ENCODE results near the gene ACHE.

DNA sequence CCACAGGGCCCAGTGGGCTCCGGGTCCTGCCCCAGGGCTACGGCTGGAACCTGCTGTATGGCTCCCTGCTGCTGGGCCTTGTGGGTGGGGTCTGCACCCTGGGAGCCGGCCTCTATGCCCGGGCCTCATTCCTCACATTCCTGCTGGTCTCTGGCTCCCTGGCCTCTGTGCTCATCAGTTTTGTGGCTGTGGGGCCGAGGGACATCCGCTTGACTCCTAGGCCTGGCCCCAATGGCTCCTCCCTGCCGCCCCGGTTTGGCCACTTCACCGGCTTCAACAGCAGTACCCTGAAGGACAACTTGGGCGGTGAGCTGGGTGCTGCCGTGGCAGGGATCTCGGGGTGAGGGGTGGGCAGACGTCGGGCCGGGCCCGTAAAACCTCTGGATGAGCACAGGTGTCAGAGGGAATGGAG, 38.8 kb downstream of the ACHE start:
- no peak for TF ChIP-seq TCF4 (CRISPR knock-in tag; IDR thresholded peaks at IDR 0.05; ENCODE audit: borderline replicate concordance)
- no peak for TF ChIP-seq ZFP30 (CRISPR knock-in tag; IDR thresholded peaks at IDR 0.05)
- TF ChIP-seq ESRRG (CRISPR knock-in tag; IDR thresholded peaks at IDR 0.05), result no peak
- TF ChIP-seq ZNF8 (CRISPR knock-in tag; IDR thresholded peaks at IDR 0.05), result no peak
- TF ChIP-seq, protein P1, sequence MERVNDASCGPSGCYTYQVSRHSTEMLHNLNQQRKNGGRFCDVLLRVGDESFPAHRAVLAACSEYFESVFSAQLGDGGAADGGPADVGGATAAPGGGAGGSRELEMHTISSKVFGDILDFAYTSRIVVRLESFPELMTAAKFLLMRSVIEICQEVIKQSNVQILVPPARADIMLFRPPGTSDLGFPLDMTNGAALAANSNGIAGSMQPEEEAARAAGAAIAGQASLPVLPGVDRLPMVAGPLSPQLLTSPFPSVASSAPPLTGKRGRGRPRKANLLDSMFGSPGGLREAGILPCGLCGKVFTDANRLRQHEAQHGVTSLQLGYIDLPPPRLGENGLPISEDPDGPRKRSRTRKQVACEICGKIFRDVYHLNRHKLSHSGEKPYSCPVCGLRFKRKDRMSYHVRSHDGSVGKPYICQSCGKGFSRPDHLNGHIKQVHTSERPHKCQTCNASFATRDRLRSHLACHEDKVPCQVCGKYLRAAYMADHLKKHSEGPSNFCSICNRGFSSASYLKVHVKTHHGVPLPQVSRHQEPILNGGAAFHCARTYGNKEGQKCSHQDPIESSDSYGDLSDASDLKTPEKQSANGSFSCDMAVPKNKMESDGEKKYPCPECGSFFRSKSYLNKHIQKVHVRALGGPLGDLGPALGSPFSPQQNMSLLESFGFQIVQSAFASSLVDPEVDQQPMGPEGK (CRISPR knock-in tag; IDR thresholded peaks at IDR 0.05; ENCODE audit: borderline replicate concordance), result no peak
- no peak for TF ChIP-seq ZNF70 (CRISPR knock-in tag; IDR thresholded peaks at IDR 0.05)
- no peak for TF ChIP-seq CSDC2 (CRISPR knock-in tag; IDR thresholded peaks at IDR 0.05)
- TF ChIP-seq, protein P2, sequence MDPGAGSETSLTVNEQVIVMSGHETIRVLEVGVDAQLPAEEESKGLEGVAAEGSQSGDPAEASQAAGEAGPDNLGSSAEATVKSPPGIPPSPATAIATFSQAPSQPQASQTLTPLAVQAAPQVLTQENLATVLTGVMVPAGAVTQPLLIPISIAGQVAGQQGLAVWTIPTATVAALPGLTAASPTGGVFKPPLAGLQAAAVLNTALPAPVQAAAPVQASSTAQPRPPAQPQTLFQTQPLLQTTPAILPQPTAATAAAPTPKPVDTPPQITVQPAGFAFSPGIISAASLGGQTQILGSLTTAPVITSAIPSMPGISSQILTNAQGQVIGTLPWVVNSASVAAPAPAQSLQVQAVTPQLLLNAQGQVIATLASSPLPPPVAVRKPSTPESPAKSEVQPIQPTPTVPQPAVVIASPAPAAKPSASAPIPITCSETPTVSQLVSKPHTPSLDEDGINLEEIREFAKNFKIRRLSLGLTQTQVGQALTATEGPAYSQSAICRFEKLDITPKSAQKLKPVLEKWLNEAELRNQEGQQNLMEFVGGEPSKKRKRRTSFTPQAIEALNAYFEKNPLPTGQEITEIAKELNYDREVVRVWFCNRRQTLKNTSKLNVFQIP (CRISPR knock-in tag; IDR thresholded peaks at IDR 0.05; ENCODE audit: borderline replicate concordance, low read depth), result no peak
- TF ChIP-seq ZFP3 (CRISPR knock-in tag; IDR thresholded peaks at IDR 0.05), result no peak
- no peak for TF ChIP-seq RARB (CRISPR knock-in tag; IDR thresholded peaks at IDR 0.05)

Measured in SK-N-SH treated with all-trans-retinoic acid at 6 μM for 48 hours (cell line).